GM10266 (cell line): ENCODE measurements around the gene FGD2.

Experiments used
- DNase-seq: peaks from one replicate; pipeline ENCODE4 v3.0.0; 2012; ENCODE audit errors: extremely low spot score
- CTCF ChIP-seq: IDR thresholded peaks from 2 replicates; pipeline ENCODE4 v1.5.1; 2012; ENCODE audit warnings: mild to moderate bottlenecking, low read depth; ENCODE audit not compliant: control insufficient read depth, insufficient read depth; ENCODE audit errors: missing control alignments

FGD2 gene

GRCh38 chr6:36967757-36968156 lies 37.7 kb upstream of the FGD2 start:
- no peak for DNase-seq
- TF ChIP-seq CTCF, result no peak

GRCh38 chr6:36968266-36968977 lies 37.0 kb upstream of the FGD2 start:
- no peak for TF ChIP-seq CTCF
- no peak for DNase-seq

GRCh38 chr6:36969240-36969691 lies 36.2 kb upstream of the FGD2 start:
- no peak for TF ChIP-seq CTCF
- DNase-seq, result no peak

GRCh38 chr6:36969988-36970891 lies 35.2 kb upstream of the FGD2 start:
- no peak for DNase-seq
- TF ChIP-seq CTCF, result no peak

GRCh38 chr6:36970892-36971842 lies 34.3 kb upstream of the FGD2 start:
- no peak for DNase-seq
- no peak for TF ChIP-seq CTCF

- DNase-seq, result no peak
- no peak for TF ChIP-seq CTCF
These were observed 33.4 kb upstream of the FGD2 start for GRCh38 chr6:36971921-36972673.
